ENCODE measurements around the gene CYP1A1.
"Not testable (repeated sequence)": the region's sequence is repeated elsewhere in the genome, so short reads cannot be mapped to it uniquely, and the experiment has no call there.

Gene CYP1A1

DNA sequence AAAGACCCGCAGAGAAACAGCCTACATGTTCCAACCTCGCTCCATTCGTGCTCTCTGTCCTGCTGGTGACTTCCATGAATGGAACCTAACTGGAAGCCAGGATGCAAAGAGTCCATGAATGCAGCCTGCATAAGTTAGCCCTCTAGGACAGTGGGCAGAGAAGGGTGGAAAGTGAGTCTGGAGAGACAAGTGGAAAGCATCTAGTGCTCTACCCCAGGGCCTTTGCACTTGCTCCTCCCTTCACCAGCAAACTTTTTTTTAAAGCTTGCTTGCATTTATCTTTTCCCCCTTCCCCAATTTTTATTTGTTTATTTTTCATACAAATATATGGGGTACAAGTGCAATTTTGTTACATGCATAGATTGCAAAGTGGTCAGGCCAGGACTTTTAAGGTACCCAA lies 7.9 kb upstream of the CYP1A1 start:
- no peak for DNase-seq

GRCh38 chr15:74732846-74733245 lies 7.5 kb upstream of the CYP1A1 start:
- no peak for DNase-seq

DNA sequence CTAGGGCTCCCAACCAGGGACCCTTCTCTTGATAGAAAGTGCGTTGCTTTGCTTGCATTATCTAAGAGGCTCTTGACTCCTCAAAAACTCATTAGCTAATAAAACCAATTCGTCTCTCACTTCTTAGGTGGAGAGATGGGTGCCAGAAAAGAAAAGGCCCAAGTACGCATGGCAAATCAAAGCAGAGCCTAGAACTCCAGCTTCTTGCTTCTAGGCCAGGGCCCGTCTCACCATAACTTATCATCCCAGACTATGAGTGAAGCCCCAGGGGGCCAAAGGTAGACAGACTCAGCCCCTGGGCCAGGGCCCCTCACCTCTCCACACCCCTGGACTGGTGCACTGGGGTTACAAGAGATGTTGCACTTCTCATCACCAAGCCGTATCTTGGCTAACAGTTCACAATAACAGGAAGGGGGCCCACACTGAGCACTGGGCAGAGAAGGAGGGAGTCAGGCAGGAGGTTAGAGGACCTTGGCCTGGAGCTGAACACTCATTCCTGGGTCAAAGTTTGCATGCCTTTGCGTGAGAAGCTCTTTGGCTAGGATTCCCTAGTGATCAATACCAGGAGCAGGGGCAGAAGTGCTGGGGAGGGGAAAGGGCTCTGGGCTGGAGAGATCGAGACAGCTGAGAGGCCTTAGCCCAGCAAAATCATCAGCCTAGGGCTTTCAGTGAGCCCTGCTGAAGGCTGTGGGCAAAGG lies 5.4 kb upstream of the CYP1A1 start:
- DNase-seq = no peak

DNA sequence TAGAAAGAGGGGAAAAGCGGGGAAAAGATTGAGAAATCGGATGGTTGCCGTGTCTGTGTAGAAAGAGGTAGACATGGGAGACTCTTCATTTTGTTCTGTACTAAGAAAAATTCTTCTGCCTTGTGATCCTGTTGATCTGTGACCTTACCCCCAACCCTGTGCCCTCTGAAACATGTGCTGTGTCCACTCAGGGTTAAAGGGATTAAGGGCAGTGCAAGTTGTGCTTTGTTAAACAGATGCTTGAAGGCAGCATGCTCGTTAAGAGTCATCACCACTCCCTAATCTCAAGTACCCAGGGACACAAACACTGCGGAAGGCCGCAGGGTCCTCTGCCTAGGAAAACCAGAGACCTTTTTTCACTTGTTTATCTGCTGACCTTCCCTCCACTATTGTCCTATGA lies 4.0 kb upstream of the CYP1A1 start:
- DNase-seq = not testable (repeated sequence)

DNA sequence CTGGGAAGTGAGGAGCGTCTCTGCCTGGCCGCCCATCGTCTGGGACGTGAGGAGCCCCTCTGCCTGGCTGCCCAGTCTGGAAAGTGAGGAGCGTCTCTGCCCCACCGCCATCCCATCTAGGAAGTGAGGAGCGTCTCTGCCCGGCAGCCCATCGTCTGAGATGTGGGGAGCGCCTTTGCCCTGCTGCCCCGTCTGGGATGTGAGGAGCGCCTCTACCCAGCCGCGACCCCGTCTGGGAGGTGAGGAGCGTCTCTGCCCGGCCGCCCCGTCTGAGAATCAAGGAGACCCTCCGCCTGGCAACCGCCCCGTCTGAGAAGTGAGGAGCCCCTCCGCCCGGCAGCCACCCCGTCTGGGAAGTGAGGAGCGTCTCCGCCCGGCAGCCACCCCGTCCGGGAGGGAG lies 3.4 kb upstream of the CYP1A1 start:
- not testable (repeated sequence) for DNase-seq

DNA sequence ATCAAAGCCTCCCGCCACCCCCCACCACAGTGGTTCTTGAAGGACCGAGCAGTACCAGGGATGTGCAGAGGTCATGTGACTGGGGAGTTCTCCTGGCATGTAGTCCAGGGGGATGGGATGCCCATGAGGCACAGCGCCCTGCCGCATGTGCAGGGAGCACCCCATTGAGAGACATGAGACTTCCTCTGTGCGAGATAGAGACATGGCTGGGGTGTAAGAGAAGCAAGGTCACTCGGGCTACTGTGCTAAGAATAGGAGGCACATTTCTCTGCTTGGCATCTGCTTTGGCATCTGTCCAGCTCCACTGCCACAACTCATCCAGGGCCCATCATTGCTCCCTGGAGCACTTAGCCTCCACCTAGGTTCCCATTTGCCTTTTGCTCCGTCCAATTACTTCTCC lies 2.4 kb upstream of the CYP1A1 start:
- no peak for DNase-seq

DNA sequence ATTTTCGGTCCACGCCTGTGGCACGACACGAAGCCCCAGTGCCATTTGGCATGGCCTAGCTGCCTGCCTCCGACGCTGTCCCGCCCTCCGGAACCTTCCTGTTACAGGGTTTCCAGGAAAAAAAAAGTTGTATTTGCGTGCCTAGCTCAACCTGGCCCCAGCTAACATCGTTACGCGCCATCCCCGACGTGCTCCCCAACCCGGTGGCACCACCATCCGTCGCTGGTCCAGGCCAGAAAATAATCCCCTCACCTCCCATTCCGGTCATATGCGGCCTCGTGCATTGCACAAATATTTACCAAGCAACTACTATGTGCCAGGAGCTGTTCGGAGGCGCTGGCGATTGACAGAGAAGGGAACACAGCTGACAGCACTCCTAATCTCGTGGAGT lies 1.4 kb upstream of the CYP1A1 start:
- DNase-seq = no peak

- peak in 1 of 2 experiments; percentile 42 for DNase-seq
These were observed 781 bp upstream of the CYP1A1 start for GRCh38 chr15:74725845-74726773.

- no peak for DNase-seq
These were observed 631 bp downstream of the CYP1A1 start for GRCh38 chr15:74724570-74725224.

DNA sequence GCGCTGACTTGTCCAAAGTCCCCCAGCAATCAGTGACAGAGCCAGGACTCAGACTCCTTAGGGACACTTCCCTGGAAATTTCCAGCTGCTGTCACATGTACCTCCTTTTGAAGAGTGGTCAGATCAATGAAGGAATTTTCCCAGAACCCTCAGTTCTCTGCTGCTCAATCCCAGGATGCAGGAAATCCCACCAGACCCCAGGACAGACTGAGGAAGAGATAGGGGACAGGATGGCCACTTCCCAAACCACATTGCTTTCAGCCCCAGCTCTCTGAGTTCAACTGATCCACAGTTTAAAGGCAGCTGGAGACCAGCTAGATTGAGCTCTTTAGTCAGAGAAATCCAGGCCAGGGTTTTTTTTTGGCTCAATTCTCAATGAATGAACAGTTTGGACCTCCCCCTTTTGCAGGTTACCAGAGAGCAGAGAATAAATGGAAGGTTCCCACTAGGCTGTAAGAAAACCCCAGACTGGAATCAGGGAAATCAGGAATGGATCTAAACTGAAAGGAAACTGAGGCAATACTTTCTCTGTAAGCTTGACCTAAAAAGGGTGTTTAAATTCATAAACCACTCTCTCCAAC lies 1.5 kb downstream of the CYP1A1 start:
- DNase-seq = peak; percentile 47 to 78

- DNase-seq = no peak
These were observed 2.1 kb downstream of the CYP1A1 start for GRCh38 chr15:74723187-74723586.

- DNase-seq = no peak
These were observed 2.7 kb downstream of the CYP1A1 start for GRCh38 chr15:74722591-74722990.

GRCh38 chr15:74716651-74717050 lies 8.7 kb downstream of the CYP1A1 start:
- DNase-seq = no peak

- DNase-seq = no peak
These were observed 13.0 kb downstream of the CYP1A1 start for GRCh38 chr15:74712311-74712710.

GRCh38 chr15:74710319-74711094 lies 14.8 kb downstream of the CYP1A1 start:
- DNase-seq = no peak

GRCh38 chr15:74709892-74710291 lies 15.4 kb downstream of the CYP1A1 start:
- no peak for DNase-seq

DNA sequence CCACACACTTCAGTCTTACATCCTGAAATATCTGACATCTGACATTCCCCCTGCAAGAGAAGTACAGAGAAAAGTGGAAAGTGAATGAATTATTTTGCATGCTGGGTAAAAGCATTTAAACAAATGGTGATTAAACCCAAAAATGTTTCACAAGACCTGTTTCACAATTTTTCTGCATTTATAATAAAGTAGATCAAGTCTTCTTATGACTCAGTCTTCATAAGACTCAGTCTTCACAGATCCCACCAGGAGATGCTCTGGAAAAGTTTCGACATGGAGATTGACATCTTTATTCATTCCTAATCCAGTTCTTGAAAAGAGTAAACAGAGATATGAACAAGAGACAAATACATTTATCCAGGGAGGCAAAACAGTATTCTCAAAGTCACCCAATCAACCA lies 16.3 kb downstream of the CYP1A1 start:
- no peak for DNase-seq

- DNase-seq = no peak
These were observed 28.5 kb downstream of the CYP1A1 start for GRCh38 chr15:74696808-74697207.

DNA sequence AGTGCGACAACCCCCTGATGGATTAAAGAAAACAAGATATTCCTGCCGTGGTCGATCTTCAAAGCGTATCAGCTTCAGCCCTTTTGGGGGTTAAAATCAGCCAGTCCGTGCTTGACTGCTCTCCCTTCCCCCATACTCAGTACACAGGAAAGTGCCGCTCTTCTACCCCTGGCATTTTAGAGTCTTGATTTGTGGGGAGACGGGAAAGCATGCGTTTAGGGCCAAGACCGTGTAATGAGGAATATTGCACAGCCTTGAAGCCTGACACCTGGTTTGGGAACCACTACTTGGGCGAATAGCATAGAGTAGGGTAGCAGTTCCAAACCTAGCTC lies 29.0 kb downstream of the CYP1A1 start:
- no peak for DNase-seq

DNA sequence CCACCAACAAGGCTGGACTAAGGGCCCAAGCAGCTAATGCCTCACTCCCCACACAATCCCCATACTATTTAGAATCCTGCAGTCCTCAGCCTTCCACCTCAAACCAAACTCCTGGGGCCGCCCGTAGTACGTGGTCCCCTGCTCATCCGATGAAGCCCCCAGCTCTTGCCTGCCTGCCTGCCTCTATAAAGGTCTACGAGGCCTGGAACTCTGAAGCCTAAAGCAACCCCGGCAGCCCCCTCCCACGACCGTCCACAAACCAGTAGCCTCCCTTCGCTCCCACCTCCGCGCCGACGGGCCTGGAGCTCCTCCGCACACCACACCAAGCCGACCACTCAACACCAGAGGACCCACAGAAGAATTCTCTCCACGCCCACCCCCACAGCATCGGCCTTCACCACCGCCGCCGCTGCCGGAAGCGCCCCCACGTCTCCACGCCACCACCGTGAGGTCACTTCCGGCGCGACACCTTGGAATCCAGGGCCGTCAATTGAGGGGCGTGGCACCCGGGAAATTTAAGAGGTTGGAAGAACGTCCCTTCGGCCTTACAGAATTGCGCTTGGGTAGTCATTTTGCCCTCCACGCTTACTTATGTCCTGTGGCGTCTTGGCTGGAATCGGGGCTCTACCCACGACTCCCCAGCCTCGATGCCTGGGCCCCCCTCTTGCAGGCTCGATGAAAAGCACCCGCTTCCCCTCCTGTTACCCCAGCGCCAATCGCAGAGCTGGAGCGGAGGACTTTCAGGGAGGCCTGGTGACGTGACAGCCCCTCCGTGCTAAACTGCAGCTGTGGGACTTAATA lies 29.5 kb downstream of the CYP1A1 start, which contains the start of gene EDC3:
Gene EDC3 (minus strand): TSS at position 428 of the 801 bp plus-strand sequence. CDS start 20,900 bp downstream, outside the sequence.
- DNase-seq = peak; percentile 52 to 88

DNA sequence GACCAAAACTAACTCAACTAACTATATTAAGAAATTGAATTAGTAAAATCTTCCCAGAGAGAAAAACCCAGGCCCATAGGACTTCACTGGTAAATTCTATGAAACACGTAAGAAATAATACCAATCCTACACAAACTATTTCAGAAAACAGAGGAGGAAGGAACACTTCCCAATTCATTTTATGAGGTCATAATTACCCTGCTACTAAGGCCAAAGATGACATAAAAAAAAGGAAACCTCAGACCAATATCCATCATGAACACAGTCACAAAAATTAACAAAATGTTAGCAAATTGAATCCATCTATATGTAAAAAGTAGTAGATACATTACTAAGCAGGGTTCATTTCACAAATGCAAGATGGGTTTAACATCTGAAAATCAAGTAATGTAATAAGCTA lies 33.0 kb downstream of the CYP1A1 start:
- no peak for DNase-seq

GRCh38 chr15:74683758-74684157 lies 41.6 kb downstream of the CYP1A1 start:
- DNase-seq = no peak

Data from NCI-H526 (cell line).